Neural cell (in vitro differentiated cells): Measurements from ENCODE around the gene STAC.

Experiments used
- EZH2 ChIP-seq: fragments of 200-600, 300-800 bp; shearing (Covaris generic), sonication (generic); IDR thresholded peaks from 2 replicates; pipeline ENCODE4 v1.6.1; 2014; ENCODE audit warnings: antibody characterized with exemption, low read length, borderline replicate concordance, mild to moderate bottlenecking; ENCODE audit not compliant: insufficient read depth, poor library complexity, severe bottlenecking
- POLR2AphosphoS5 ChIP-seq: IDR thresholded peaks from 2 replicates; pipeline ENCODE4 v1.6.1; 2012
- TF ChIP-seq, protein P1 (sequence below): fragments of 450-650 bp; IDR thresholded peaks from 2 replicates; pipeline ENCODE4 v1.5.1; 2014; ENCODE audit warnings: antibody characterized with exemption, mild to moderate bottlenecking, moderate library complexity; ENCODE audit not compliant: poor library complexity, severe bottlenecking

DNA sequence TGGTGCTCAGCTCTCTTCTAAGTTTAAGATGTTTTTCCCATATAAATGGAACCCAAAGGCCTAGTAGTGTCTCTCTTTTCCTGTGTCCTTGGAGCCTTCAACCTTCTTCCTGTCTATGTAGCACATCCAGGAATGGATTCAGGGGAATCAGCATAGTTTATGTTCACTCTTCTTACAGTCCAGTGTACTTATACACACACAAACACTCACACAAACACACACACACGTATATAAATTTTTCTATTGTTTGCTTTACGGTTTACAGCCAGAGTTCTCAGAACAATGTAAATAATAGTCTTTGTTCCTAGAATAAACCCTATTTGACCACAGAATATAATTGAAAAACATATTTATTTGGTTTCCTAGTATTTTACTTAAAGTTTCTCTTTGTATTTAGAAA, 36.9 kb downstream of the STAC start:
- no peak for TF ChIP-seq POLR2AphosphoS5
- TF ChIP-seq EZH2: no peak
- TF ChIP-seq, protein P1, sequence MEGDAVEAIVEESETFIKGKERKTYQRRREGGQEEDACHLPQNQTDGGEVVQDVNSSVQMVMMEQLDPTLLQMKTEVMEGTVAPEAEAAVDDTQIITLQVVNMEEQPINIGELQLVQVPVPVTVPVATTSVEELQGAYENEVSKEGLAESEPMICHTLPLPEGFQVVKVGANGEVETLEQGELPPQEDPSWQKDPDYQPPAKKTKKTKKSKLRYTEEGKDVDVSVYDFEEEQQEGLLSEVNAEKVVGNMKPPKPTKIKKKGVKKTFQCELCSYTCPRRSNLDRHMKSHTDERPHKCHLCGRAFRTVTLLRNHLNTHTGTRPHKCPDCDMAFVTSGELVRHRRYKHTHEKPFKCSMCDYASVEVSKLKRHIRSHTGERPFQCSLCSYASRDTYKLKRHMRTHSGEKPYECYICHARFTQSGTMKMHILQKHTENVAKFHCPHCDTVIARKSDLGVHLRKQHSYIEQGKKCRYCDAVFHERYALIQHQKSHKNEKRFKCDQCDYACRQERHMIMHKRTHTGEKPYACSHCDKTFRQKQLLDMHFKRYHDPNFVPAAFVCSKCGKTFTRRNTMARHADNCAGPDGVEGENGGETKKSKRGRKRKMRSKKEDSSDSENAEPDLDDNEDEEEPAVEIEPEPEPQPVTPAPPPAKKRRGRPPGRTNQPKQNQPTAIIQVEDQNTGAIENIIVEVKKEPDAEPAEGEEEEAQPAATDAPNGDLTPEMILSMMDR: no peak
